Lung (tissue), 12 donors: ENCODE measurements around the gene MAP3K2. TPM values are rescaled to one million over a fixed set of nuclear protein-coding genes. Genes with fewer than 3 reads are reported as not detected.

Source experiments
- ATAC-seq: fragments of 200-7000 bp; cut with Tn5 transposase; one replicate; pipeline ENCODE4 v1.9.1; 2020; ENCODE audit warnings: moderate number of reproducible peaks; ENCODE audit not compliant: insufficient read depth, low FRiP score
- DNase-seq, 3 donors: peaks; one replicate each; pipeline ENCODE4 v3.0.0-alpha.2; 2013 to 2017
- H3K27ac ChIP-seq, 2 donors: one replicate each; pipeline ENCODE4 v1.5.1; 2013; ENCODE audit warnings: mild to moderate bottlenecking in 2 of 2, moderate library complexity in 2 of 2, control low read depth in 1 of 2, inconsistent platforms in 1 of 2, low read depth in 1 of 2, low read length in 1 of 2
- H3K27me3 ChIP-seq, 3 donors: one replicate each; pipeline ENCODE4 v1.5.1; 2013; ENCODE audit warnings: low read length in 2 of 3; ENCODE audit not compliant: control insufficient read depth in 3 of 3, insufficient read depth in 3 of 3
- H3K36me3 ChIP-seq, 4 donors: one replicate each; pipeline ENCODE4 v1.5.1; 2013; ENCODE audit warnings: low read length in 4 of 4, mild to moderate bottlenecking in 1 of 4, moderate library complexity in 1 of 4; ENCODE audit not compliant: control insufficient read depth in 4 of 4, insufficient read depth in 4 of 4
- H3K4me1 ChIP-seq, 5 donors: one replicate each; pipeline ENCODE4 v1.5.1; 2013; ENCODE audit warnings: low read length in 5 of 5, mild to moderate bottlenecking in 2 of 5, moderate library complexity in 1 of 5; ENCODE audit not compliant: control insufficient read depth in 5 of 5, insufficient read depth in 5 of 5
- H3K4me3 ChIP-seq: one replicate; pipeline ENCODE4 v1.5.1; 2013; ENCODE audit warnings: mild to moderate bottlenecking, control low read depth, moderate library complexity
- H3K9ac ChIP-seq, 2 donors: one replicate each; pipeline ENCODE4 v1.5.1; 2013; ENCODE audit warnings: low read length in 2 of 2, control low read depth in 1 of 2; ENCODE audit not compliant: insufficient read depth in 1 of 2
- H3K9me3 ChIP-seq, 4 donors: one replicate each; pipeline ENCODE4 v1.5.1; 2013; ENCODE audit warnings: low read length in 3 of 4, mild to moderate bottlenecking in 1 of 4, moderate library complexity in 1 of 4; ENCODE audit not compliant: control insufficient read depth in 4 of 4, insufficient read depth in 3 of 4
- CTCF ChIP-seq: IDR thresholded peaks from 2 replicates; pipeline ENCODE4 v1.5.1; 2012; ENCODE audit warnings: mild to moderate bottlenecking; ENCODE audit errors: control extremely low read depth, extremely low read depth
- WGBS, 2 donors: extraction: QIAGEN DNeasy Blood & Tissue Kit; methylation state at CpG; one replicate each; pipeline ENCODE4 v1.1.7; 2013; 5-methylcytosine and 5-hydroxymethylcytosine counted together
- polyA plus RNA-seq, 2 donors: library from polyadenylated mRNA; stranded (reverse); fragments of 200-250 nt; gene quantifications; one replicate each; pipeline ENCODE4 v1.2.1, GENCODE V29; 2013
- total RNA-seq, 2 donors: library from RNA; depleted of rRNA in 1 of 2; stranded (reverse); fragments of >200 nt in 1 of 2; gene quantifications; one replicate each; pipeline ENCODE4 v1.2.1, GENCODE V29; 2014 to 2021
- donor health status: control.
- donor health status: control.
- donor health status: Bipolar disorder and iron deficiency.
- donor health status: healthy.
- donor health status: DM: yes; HTN: yes; CAD: no.

Gene MAP3K2
- total and polyA plus RNA-seq, 4 donors: 8.1 to 81.0 (median 30.8) TPM

GRCh38 chr2:127347015-127347414, 40.8 kb downstream of the MAP3K2 start:
- Histone ChIP-seq H3K27ac (no peak overlapping the region), H3K9me3 (no peaks in the 10 kb centered on the region), H3K36me3 (peaks cover 0 to 3% (median 2%) of the 10 kb centered on the region in 4 donors), H3K4me1 (peaks cover 0 to 8% (median 0%) of the 10 kb centered on the region in 5 donors), H3K9ac (no peak overlapping the region), H3K27me3 (no peaks in the 10 kb centered on the region), H3K4me3 (no peak overlapping the region)
- DNase-seq (no peak), ATAC-seq (no peak)
- WGBS, 2 donors: 84 to 85% methylated on average over 3 of the region's 3 CpGs
- no peak for TF ChIP-seq CTCF

DNA sequence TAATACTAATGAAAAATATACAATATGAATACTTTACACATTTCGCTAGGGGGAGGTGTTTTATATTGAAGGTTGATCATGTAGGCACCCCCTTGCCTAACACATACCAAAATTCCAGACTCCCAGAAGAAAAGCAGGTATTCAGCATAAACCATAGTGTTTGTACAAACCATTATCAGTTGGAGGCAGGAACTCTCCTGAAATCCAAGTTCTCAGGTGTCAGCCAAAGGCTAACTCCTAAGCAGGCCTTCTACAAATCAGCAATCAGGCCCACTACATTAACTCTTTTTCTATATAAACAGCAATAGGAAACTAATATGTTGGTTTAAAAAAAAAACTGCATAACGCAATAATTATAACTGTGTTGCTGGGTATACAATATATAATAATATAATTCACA, 44.5 kb downstream of the MAP3K2 start:
- WGBS, 2 donors: 94 to 96% methylated on average over 2 of the region's 2 CpGs
- H3K9me3 ChIP-seq: no peaks in the 10 kb centered on the region
- ATAC-seq (no peak), DNase-seq (no peak)
- H3K27me3 ChIP-seq: no peaks in the 10 kb centered on the region
- no peak overlapping the region for H3K9ac ChIP-seq
- no peak overlapping the region for H3K4me3 ChIP-seq
- peaks cover under 1 to 8% (median 7%) of the 10 kb centered on the region in 4 donors for H3K36me3 ChIP-seq
- TF ChIP-seq CTCF: no peak
- peaks cover 0 to 5% (median 0%) of the 10 kb centered on the region in 5 donors for H3K4me1 ChIP-seq
- H3K27ac ChIP-seq: no peak overlapping the region

DNA sequence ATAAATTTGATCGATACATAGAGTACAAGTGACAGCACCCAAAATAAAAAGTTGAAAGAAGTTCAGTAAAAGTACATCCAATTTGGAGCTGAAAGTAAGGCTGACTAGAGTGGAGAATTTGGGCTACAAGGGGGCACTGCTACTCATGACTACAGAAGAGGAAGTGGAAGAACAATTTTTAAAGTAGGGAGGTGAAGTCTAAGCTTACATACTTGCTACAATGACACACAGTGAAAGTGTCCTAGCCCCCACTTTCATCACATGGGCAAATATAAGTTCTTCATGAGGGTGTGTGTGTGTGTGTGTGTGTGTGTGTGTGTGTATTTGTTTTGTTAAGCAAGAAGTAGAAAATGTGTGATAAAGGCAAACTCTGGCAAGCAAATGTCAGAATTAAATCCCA, 45.7 kb downstream of the MAP3K2 start:
- WGBS, 2 donors: 97 to 98% methylated on average over 1 of the region's 1 CpG
- Histone ChIP-seq H3K4me3 (no peak overlapping the region), H3K27ac (no peak overlapping the region), H3K9ac (no peak overlapping the region), H3K4me1 (peaks cover 0 to 5% (median 0%) of the 10 kb centered on the region in 5 donors), H3K27me3 (no peaks in the 10 kb centered on the region), H3K9me3 (no peaks in the 10 kb centered on the region), H3K36me3 (peaks cover 2 to 13% (median 9%) of the 10 kb centered on the region in 4 donors)
- no peak for ATAC-seq
- no peak for DNase-seq
- no peak for TF ChIP-seq CTCF

GRCh38 chr2:127332335-127332734, 55.4 kb downstream of the MAP3K2 start:
- 93 to 95% methylated on average over 1 of the region's 1 CpG for WGBS, 2 donors
- H3K9ac ChIP-seq: no peak overlapping the region
- no peak for DNase-seq
- H3K4me1 ChIP-seq: peaks cover 0 to 5% (median 0%) of the 10 kb centered on the region in 5 donors
- H3K27me3 ChIP-seq: no peaks in the 10 kb centered on the region
- no peak for ATAC-seq
- H3K4me3 ChIP-seq: no peak overlapping the region
- H3K9me3 ChIP-seq: no peaks in the 10 kb centered on the region
- H3K36me3 ChIP-seq: peaks cover 12 to 28% (median 18%) of the 10 kb centered on the region in 4 donors
- H3K27ac ChIP-seq: no peak overlapping the region
- TF ChIP-seq CTCF: no peak
